ENCODE results near the gene POLR1E. TPM values are rescaled to one million over a fixed set of nuclear protein-coding genes. Genes with fewer than 3 reads are reported as not detected.

The POLR1E gene
- total and polyA plus RNA-seq, 2 of the 8 experiments (the other 6 are each of a cell fraction or from before 2014, with no cell fraction given), result 16.0 to 40.0 TPM

DNA sequence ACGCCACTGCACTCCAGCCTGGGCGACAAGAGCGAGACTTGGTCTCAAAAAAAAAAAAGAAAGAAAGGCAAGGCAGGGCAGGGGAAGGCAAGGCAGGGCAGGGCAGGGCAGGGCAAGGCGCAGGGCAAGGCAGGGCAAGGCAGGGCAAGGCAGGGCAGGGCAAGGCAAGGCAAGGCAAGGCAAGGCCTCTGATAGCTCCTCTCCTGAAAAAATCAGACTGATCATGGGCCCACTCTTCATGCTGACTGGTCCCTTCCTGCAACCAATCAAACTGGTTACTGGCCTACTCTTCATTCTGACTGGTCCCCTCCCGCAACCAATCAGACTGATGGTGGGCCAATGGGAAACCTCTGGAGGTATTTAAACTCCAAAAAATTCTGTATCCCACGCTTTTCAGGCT lies 17.1 kb upstream of the POLR1E start (continued):
- TF ChIP-seq, protein P1, sequence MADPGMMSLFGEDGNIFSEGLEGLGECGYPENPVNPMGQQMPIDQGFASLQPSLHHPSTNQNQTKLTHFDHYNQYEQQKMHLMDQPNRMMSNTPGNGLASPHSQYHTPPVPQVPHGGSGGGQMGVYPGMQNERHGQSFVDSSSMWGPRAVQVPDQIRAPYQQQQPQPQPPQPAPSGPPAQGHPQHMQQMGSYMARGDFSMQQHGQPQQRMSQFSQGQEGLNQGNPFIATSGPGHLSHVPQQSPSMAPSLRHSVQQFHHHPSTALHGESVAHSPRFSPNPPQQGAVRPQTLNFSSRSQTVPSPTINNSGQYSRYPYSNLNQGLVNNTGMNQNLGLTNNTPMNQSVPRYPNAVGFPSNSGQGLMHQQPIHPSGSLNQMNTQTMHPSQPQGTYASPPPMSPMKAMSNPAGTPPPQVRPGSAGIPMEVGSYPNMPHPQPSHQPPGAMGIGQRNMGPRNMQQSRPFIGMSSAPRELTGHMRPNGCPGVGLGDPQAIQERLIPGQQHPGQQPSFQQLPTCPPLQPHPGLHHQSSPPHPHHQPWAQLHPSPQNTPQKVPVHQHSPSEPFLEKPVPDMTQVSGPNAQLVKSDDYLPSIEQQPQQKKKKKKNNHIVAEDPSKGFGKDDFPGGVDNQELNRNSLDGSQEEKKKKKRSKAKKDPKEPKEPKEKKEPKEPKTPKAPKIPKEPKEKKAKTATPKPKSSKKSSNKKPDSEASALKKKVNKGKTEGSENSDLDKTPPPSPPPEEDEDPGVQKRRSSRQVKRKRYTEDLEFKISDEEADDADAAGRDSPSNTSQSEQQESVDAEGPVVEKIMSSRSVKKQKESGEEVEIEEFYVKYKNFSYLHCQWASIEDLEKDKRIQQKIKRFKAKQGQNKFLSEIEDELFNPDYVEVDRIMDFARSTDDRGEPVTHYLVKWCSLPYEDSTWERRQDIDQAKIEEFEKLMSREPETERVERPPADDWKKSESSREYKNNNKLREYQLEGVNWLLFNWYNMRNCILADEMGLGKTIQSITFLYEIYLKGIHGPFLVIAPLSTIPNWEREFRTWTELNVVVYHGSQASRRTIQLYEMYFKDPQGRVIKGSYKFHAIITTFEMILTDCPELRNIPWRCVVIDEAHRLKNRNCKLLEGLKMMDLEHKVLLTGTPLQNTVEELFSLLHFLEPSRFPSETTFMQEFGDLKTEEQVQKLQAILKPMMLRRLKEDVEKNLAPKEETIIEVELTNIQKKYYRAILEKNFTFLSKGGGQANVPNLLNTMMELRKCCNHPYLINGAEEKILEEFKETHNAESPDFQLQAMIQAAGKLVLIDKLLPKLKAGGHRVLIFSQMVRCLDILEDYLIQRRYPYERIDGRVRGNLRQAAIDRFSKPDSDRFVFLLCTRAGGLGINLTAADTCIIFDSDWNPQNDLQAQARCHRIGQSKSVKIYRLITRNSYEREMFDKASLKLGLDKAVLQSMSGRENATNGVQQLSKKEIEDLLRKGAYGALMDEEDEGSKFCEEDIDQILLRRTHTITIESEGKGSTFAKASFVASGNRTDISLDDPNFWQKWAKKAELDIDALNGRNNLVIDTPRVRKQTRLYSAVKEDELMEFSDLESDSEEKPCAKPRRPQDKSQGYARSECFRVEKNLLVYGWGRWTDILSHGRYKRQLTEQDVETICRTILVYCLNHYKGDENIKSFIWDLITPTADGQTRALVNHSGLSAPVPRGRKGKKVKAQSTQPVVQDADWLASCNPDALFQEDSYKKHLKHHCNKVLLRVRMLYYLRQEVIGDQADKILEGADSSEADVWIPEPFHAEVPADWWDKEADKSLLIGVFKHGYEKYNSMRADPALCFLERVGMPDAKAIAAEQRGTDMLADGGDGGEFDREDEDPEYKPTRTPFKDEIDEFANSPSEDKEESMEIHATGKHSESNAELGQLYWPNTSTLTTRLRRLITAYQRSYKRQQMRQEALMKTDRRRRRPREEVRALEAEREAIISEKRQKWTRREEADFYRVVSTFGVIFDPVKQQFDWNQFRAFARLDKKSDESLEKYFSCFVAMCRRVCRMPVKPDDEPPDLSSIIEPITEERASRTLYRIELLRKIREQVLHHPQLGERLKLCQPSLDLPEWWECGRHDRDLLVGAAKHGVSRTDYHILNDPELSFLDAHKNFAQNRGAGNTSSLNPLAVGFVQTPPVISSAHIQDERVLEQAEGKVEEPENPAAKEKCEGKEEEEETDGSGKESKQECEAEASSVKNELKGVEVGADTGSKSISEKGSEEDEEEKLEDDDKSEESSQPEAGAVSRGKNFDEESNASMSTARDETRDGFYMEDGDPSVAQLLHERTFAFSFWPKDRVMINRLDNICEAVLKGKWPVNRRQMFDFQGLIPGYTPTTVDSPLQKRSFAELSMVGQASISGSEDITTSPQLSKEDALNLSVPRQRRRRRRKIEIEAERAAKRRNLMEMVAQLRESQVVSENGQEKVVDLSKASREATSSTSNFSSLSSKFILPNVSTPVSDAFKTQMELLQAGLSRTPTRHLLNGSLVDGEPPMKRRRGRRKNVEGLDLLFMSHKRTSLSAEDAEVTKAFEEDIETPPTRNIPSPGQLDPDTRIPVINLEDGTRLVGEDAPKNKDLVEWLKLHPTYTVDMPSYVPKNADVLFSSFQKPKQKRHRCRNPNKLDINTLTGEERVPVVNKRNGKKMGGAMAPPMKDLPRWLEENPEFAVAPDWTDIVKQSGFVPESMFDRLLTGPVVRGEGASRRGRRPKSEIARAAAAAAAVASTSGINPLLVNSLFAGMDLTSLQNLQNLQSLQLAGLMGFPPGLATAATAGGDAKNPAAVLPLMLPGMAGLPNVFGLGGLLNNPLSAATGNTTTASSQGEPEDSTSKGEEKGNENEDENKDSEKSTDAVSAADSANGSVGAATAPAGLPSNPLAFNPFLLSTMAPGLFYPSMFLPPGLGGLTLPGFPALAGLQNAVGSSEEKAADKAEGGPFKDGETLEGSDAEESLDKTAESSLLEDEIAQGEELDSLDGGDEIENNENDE (IDR thresholded peaks at IDR 0.05; ENCODE audit: insufficient replicate concordance, low read length), result no peak

All from H1 (cell line).